NCI-H748 treated with DMSO at 0.1 percent for 48 hours (cell line): ENCODE results near the gene TSPAN5.

Experiments
- DNase-seq: peaks from one replicate; lab custom pipeline; 2025; lab: John Stamatoyannopoulos, UW

The TSPAN5 gene

GRCh38 chr4:98585596-98585995, 72.8 kb downstream of the TSPAN5 start:
- no peak for DNase-seq

DNA sequence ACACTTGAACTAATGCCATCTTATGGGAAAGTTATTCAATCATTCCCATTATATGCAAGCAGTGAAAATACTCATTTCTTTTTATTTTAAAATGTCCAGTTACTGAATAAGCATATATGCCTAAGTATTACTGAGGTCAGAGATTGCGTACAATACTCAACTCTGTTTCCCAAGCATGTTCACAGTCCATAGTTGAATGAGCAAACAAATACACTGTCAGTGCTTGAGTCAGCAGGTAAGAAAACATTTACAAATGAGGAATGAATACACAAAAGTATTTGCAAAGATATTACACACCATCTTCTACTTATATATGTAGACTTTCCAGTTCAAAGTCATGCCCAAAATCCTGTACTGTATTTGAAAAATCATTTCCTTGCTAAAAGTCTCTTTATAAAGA, 74.1 kb downstream of the TSPAN5 start:
- DNase-seq, result no peak

GRCh38 chr4:98583265-98583664, 75.1 kb downstream of the TSPAN5 start:
- DNase-seq, result no peak

- no peak for DNase-seq
Measured at GRCh38 chr4:98581126-98581525, 77.3 kb downstream of the TSPAN5 start.

- DNase-seq, result no peak
Measured at GRCh38 chr4:98577956-98578355, 80.5 kb downstream of the TSPAN5 start.

DNA sequence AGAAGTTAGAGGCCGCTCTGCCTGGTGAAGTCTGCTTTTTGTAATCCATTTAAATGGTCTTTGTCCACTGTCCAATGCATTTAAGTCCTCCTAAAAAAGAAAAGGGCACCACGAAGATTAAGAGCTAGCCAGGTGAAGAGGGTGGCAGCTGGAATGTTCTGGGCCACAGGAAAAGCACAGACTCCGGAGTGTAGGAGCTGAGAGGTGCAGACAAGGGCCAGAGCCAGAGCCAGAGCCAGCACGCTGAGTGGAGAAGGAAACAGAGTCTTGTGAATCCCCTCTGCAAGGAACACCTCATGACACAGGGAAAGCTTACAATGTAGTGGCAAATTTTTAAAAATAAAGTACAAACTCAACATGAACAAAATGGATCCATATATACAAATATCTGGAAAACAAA, 83.6 kb downstream of the TSPAN5 start:
- no peak for DNase-seq

DNA sequence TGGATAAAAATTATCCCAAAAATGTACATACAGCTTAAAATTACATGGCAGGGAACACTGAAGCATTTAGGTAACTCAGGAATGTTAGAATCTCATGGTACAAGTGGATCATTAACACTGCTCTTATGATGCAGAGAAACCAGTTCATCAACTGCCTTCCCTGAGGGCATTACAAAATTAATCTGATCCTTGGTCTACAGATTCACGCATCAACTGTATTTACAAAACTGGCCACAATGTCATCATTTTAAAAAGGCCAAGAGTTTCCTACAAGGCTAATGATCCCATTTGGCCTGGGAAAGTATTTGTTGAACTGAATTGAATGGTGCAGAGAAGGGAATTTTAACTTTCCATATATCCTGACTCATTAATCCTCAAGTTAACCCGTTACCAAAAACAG, 84.6 kb downstream of the TSPAN5 start:
- DNase-seq, result peak; percentile 37

DNA sequence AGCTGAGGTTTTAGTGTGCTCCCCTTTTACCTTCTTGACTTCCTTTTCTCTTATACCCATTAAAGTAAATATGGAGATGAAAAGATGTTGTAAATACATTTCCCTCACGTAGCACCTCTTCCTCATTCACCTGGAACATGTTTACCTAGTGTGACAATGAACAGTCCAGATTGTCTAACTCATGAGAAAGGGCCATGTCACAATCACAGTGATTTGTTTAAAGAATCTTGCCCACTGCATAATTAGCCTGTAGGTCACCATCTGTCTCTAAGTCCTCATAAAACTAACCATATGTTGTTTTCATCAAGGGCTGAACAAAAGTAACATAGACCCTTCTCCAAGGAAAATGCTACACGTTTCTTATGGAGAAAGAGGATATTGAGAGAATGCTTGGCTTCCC, 85.7 kb downstream of the TSPAN5 start:
- peak; percentile 75 for DNase-seq

DNA sequence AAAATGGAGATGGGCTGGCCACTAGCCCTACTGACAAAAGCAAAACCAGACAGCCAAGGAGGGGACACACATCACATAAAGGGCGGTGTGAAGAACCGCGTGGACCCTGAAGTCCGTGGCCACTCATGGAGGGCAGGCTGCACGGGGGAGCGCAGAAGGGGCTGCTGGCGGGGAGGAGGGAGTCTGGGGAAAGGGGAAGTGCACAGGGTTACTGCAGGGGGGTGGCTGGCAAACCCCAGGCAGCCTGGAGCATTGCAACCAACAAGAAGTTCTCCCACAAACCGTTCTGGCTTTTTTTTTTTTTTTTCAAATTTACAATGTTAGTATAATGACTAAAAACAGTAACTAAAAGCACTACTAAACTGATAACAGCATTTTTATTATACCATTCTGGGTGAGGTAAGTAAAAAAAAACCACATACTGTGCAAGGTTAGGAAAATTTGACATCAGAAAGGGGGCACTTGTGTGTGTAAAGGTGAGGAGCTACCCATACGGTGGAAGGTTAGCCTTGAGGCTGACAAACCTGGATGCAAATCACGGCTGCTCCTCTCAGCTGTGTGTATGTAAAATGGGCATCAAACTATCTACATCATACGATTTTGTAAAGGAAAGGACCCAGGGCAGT, 87.1 kb downstream of the TSPAN5 start:
- no peak for DNase-seq

- no peak for DNase-seq
Measured at GRCh38 chr4:98570151-98570797, 88.1 kb downstream of the TSPAN5 start.

- DNase-seq, result no peak
Measured at GRCh38 chr4:98568941-98569663, 89.3 kb downstream of the TSPAN5 start.

- DNase-seq, result no peak
Measured at GRCh38 chr4:98567611-98568010, 90.8 kb downstream of the TSPAN5 start.

- no peak for DNase-seq
Measured at GRCh38 chr4:98566361-98567008, 91.9 kb downstream of the TSPAN5 start.

- DNase-seq, result no peak
Measured at GRCh38 chr4:98565681-98566301, 92.6 kb downstream of the TSPAN5 start.

GRCh38 chr4:98564852-98565251, 93.6 kb downstream of the TSPAN5 start:
- DNase-seq, result no peak

- DNase-seq, result no peak
Measured at GRCh38 chr4:98560321-98560720, 98.1 kb downstream of the TSPAN5 start.

GRCh38 chr4:98558471-98559169, 99.8 kb downstream of the TSPAN5 start:
- no peak for DNase-seq

GRCh38 chr4:98557194-98557892, 101.1 kb downstream of the TSPAN5 start:
- no peak for DNase-seq

GRCh38 chr4:98556451-98556850, 102.0 kb downstream of the TSPAN5 start:
- DNase-seq, result no peak

GRCh38 chr4:98555798-98556445, 102.5 kb downstream of the TSPAN5 start:
- no peak for DNase-seq
